Activated CD8-positive, alpha-beta memory T cell treated with anti-CD3 and anti-CD28 coated beads, Interleukin-2, amount 50 U/mL, for 4 hours (primary cell): ENCODE results near the gene XPNPEP3.
"Not testable (repeated sequence)": the region's sequence is repeated elsewhere in the genome, so short reads cannot be mapped to it uniquely, and the experiment has no call there.

Source experiments
- DNase-seq: peaks from one replicate; pipeline ENCODE4 v3.0.0-alpha.2; 2020

XPNPEP3 gene

GRCh38 chr22:40862013-40862412 is 5.1 kb downstream of the XPNPEP3 start, which contains the start of gene DNAJB7:
Gene DNAJB7, minus strand, starts transcription at chr22:40862113. Its CDS starts 119 bp downstream, at chr22:40861994.
- no peak for DNase-seq

GRCh38 chr22:40862537-40862936 is 5.6 kb downstream of the XPNPEP3 start:
- DNase-seq, result no peak

DNA sequence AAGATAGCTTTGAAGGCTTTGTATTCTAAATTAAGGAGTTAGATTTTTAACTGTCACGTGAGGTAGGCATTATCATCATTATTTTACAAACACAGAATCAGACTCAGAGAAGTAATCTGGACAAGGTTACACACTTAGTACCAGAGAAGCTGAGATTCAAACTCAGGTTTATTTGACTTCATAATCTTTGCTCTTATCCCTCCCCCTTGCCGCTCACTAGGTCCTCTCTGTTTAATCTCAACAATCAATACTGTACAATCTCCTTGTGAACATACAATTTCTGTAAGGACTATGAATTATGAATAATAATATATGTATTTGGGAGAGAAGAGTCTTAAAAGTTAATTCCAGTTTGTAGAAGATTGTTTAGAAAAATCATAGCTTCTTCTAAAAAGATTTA is 10.2 kb downstream of the XPNPEP3 start:
- DNase-seq, result no peak

DNA sequence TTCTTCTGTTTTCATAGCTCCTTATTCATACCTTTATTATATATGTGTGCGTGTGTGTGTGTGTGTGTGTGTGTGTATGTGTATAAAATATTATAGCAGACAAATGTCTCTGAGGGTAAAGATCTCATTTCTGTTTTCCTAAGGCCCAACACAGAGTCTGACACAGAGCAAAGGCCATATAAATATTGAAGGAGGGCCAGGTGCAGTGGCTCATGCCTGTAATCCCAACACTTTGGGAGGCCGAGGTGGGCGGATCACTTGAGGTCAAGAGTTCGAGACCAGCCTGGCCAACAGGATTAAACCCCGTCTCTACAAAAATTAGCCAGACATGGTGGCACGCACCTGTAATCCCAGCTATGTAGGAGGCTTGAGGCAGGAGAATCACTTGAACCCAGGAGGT is 11.4 kb downstream of the XPNPEP3 start:
- not testable (repeated sequence) for DNase-seq

- no peak for DNase-seq
Measured at GRCh38 chr22:40874016-40874415, 17.1 kb downstream of the XPNPEP3 start.

- no peak for DNase-seq
Measured at GRCh38 chr22:40875111-40875510, 18.2 kb downstream of the XPNPEP3 start.

GRCh38 chr22:40876907-40877306 is 20.0 kb downstream of the XPNPEP3 start:
- no peak for DNase-seq

DNA sequence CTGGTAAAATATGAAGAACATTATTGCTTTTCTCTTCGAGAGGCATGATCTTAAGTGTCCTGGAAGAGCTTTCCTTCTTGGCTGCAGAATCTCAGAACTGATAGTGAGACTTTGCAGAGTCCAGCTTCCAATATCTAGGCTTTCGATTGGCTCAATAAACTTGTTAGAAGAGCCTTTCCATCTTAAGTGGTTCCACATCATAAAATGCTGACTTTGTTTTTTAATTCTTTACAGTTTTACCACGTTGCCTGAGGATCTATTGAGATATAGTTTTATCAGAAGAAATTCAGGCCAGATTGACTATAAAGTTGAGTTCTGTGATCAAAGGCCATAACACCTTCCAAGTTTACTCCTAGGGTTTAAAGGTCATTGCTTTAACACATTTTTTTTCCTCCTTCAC is 20.5 kb downstream of the XPNPEP3 start:
- DNase-seq, result no peak

DNA sequence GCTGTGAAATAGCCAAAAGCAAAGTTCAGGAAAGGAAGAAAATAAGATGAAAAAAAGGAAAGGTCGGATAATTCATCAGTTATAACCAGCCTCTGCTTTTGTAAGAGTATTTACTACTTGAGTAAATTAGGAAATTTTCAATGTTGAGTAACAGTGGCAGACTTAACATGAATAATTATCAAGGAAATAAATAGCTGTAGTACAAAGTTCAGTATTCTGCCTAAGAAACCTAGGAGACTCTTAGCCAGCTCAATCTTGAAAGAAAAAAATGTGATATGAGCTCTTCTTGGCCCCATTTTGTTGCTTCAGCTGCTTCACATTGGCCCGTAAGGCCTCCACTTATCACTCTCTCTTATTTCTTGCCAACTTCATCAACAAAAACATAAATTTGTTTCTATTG is 22.0 kb downstream of the XPNPEP3 start:
- DNase-seq, result no peak

DNA sequence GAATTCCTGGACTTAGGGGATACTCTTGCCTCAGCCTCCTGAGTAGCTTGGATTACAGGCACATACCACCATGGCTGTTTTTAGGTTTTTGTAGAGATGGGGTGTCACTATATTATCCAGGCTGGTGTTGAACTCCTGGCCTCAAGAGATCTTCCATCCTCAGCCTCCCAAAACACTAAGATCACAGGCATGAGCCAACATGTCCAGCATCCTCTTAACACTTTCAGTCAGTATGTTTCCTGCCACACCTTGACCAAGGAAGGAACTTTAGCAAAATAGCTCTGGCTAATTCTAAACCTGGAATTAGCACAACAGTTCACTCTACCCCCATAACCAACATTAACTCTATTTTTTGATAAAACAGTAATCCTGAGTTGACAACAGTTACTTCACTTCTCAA is 32.2 kb downstream of the XPNPEP3 start:
- no peak for DNase-seq

GRCh38 chr22:40890881-40891280 is 33.9 kb downstream of the XPNPEP3 start:
- DNase-seq, result no peak

DNA sequence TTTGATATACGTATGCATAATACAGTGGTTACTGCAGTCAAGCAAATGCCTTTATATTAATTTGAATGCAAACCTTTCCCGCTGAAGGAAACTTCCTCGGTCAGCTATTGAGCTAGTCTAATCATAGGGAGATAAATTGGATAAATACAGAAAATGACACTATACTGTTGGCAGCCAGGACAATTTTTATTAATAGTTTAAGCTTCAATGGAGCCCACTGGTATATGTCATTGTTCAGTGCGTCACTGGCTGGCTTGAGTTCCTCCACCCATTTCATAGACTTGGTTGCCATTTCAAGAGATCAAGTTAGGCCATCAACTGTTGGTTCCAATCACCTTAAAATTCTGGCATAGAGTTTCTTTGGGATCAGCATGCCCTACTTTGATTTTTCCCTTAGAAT is 37.5 kb downstream of the XPNPEP3 start:
- no peak for DNase-seq

DNA sequence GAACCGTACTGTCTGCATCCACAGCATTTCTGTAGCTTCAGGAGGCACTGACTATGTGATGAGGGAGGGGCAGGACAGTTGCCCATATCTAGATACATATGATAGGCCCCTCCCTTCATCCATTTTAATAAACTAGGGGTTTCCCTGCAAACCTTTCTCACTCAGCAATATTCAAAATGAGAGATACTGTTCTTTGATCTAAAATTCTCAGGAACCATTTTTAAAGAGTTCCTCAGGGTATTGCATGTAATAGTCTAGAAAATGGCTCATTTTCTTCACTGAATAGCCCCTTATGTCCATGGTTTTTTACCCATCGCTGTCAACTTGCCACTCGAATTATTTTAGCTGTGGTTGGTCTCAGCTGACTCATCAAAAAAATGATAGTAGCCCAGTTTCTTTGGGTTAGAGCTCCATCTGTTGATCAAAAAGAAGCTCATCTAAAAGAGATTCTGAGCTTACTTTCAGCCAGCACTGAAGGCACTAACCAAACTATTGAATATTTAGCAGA is 42.0 kb downstream of the XPNPEP3 start:
- DNase-seq, result no peak

GRCh38 chr22:40904101-40904500 is 47.2 kb downstream of the XPNPEP3 start:
- no peak for DNase-seq

- no peak for DNase-seq
Measured at GRCh38 chr22:40908895-40909294, 51.9 kb downstream of the XPNPEP3 start.

GRCh38 chr22:40911772-40912171 is 54.8 kb downstream of the XPNPEP3 start:
- DNase-seq, result no peak

GRCh38 chr22:40912987-40913386 is 56.0 kb downstream of the XPNPEP3 start:
- not testable (repeated sequence) for DNase-seq

DNA sequence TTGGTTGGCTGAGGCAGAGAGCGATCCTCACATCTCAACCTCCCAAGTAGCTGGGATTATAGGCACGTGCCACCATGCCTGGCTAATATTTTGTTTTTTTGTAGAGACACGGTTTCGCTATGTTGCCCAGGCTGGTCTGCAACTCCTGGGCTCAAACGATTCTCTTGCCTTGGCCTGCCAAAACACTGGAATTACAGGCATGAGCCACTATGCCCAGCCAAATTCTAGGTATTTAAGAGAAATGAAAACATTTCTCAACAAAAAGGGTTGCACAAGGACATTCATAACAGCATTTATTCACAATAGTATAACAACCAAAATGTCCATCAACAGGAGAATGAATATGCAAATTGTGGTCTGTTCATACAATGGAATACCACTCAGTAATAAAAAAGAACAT is 62.5 kb downstream of the XPNPEP3 start:
- DNase-seq, result no peak

DNA sequence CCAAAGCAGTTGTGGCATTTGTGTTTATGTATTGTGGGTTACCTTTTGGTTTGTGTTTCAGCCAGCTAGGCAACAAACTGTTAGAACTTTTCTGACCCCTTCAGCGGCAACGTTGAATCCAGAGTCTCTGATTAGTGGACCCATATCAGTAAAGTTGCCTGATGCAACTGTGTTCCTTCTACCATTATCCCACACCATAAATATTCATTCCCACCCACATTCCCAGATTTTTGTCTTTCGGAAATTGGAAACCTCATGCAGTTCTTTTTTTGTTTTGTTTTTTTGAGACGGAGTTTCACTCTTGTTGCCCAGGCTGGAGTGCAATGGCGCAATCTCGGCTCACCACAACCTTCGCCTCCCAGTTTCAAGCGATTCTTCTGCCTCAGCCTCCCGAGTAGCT is 63.6 kb downstream of the XPNPEP3 start:
- no peak for DNase-seq

DNA sequence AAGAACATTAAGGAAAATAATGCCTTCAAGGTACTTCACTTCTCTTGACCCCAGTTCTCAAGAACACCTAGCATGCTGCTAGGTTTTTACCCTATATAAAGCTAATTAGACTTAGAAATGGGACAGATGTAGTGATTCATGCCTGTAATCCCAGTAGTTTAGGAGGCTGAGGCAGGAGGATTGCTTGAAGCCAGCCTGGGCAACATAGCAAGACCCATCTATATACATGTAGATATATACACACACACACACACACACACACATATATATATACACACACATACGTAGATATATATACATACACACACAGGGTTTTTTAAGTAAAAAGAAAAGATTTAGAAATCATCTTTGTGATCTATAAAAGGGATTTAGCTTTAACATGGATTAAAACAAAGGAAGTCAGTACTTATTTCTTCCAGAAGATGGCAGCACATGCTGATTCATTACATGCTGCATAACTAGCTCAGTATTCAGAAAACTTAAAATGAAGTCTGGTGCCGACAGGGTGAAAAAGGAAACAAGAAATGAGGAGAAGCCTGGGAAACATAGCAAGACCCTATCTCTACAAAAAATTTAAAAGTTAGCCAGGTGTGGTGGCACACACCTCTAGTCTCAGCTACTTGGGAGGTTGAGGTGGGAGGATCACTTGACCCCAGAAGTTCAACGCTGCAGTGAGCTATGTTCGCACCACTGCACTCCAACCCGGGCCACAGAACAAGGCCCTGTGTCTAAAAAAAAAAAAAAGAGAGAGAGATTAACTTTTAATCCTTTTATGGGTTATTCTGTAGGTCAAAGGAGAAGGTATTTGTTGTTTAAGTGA is 65.7 kb downstream of the XPNPEP3 start:
- no peak for DNase-seq

DNA sequence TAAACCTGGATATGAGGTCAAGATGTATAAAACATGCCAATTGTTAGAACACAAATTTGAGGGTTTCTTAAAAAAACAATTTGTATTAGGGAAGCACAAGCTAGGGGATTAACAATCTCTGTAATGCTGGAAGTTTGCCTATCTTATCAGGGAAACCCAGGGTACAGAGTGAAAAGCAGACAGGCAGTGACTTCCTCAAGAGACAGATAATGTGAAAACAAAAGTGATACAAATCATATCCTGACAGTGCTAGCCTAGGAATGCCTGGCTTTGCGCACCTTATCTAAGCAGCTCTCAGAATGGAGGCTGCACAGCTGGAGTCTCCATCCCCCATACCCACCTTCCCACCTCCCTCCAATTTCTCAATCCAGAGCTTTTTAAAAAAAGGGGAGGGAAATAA is 71.7 kb downstream of the XPNPEP3 start:
- no peak for DNase-seq

- DNase-seq, result no peak
Measured at GRCh38 chr22:40932396-40932795, 75.4 kb downstream of the XPNPEP3 start.

- no peak for DNase-seq
Measured at GRCh38 chr22:40939202-40939601, 82.3 kb downstream of the XPNPEP3 start.

GRCh38 chr22:40950962-40951794 is 94.2 kb downstream of the XPNPEP3 start, which contains the start of gene RBX1:
Gene RBX1, plus strand, starts transcription at chr22:40951378. Its CDS starts 21 bp downstream, at chr22:40951399.
- peak; percentile 99 for DNase-seq
